Measurements from ENCODE around the gene CEP152.

Gene CEP152

GRCh38 chr15:48766196-48766595 is 44.7 kb downstream of the CEP152 start:
- DNase-seq = no peak

- DNase-seq = no peak
Measured at GRCh38 chr15:48765022-48765421, 45.8 kb downstream of the CEP152 start.

DNA sequence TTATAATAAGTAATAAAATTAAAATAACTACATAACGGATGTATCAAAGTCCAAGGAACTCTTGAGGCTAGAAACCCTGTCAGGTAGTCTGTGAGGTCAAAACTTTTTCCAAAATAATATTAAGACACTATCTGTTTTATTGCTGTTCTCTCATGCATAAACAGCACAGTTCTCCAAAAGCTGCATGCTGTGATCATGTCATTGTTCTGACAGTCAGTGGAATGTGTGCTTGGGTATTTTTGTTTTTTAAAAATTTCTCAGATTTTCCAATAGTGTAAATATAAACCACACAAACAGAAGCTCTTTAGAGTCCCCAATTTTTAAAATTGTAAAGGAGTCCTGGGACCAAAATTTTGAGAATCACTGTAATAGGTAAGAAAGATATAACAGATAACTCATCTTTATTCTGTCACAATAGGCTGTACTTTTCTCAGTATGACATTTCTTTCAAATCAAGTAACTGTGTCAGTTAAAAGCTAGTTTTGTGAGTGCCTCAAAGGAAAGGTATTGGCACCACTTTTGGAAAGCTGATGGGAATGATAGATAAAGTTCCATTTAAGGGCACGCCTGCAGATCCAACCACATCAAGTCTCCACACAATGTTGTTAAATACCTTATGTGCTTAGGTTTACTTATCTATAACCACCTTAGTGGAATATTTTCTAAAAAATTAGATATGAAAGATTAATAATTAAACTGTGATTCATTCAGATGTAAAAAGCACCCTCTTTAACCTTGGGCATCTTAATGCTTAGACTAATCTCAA is 49.3 kb downstream of the CEP152 start:
- DNase-seq = no peak

DNA sequence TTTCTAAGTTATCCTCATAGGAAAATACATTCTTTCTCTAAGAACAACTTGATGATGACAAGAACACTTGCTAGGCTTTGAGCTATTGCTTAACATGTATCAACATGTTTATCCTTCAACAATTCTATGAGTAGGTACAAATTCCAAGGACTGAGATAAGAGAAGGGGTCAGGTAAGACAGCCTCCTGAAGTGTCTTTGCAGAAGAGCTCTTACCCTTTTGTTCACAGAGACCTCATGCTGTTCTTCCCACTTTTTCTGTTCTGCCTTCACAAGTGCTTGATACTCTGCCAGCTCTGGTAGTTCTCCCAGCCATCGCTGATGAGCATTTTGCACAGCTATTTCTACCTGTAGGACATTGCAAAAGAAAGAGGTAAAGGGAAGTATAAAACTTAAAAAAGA is 50.9 kb downstream of the CEP152 start:
- DNase-seq = no peak

DNA sequence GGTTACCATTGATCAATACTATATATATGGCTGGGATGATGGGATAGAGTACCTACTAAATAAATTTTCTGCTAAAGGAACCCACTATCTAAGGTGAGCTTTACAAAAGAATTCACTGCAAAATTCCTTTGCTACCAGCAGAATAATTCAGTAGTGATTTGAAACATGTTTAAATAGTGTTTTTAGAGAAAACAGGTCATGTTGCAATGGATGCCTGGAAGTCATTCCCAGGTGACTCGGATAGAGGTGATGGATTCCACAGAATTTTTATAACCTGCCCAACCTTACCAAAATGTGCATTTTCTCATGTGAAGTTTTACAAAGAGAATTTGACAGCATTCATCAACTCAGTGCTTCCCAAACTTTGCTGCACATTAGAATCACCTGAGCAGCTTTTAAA is 53.2 kb downstream of the CEP152 start:
- DNase-seq = no peak

- DNase-seq = no peak
Measured at GRCh38 chr15:48754011-48754410, 56.9 kb downstream of the CEP152 start.

DNA sequence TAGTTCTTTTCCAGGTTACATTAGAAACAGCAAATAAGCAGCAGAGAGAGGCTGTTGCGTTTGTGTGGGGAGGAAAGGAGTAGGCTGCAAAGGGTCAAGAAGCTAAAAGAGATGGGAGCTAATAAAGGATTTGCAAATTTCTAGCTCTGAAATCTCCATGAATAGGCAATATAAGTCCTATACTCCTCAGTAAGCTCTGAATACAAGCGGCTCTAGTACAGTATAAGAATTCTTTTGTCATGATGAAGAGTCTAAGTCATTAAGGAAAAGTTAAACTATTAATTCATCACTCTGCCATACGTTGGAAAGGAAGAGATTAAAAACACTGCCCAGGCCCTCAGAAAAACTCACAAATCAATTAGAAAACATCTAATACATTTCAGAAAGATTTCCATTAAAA is 59.3 kb downstream of the CEP152 start:
- DNase-seq = no peak

GRCh38 chr15:48748535-48748934 is 62.3 kb downstream of the CEP152 start:
- no peak for DNase-seq

DNA sequence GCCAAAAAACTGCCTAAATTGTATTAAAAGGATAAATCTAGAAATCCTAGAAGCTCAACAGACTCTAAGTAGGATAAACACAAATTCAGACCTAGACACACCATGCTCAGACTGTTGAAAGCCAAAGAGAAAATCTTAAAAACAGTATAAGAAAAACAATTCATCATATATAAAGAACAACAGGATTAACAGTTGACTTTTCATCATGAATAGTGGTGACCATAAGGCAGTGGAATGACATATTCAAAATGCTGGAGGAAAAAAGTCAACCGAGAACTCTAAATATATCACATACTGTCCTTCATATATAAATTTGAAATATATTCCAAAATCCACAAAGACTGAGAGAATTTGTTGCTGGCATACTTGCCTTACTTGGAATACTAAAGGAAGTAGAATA is 77.3 kb downstream of the CEP152 start:
- no peak for DNase-seq

DNA sequence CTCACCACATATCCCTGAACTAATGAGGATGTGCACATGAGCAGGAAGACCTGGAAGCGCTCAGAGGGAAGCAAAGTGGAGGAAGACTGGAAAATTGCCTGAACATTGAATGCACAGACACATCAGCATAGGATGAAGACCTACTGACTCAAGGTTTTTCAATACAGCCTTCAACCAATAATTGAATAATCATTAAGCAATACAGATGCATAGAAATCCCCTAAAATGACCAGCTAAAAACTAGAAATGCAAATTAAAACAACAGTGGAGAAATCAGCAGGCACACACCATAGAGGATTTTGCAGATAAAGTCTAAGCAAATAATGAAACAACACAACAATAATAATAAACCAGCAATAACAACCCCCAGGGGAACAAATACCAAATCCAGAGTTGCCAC is 80.4 kb downstream of the CEP152 start:
- no peak for DNase-seq

GRCh38 chr15:48723969-48724368 is 86.9 kb downstream of the CEP152 start:
- no peak for DNase-seq

- DNase-seq = no peak
Measured at GRCh38 chr15:48722764-48723661, 87.9 kb downstream of the CEP152 start.

GRCh38 chr15:48721061-48721810 is 89.6 kb downstream of the CEP152 start:
- no peak for DNase-seq

DNA sequence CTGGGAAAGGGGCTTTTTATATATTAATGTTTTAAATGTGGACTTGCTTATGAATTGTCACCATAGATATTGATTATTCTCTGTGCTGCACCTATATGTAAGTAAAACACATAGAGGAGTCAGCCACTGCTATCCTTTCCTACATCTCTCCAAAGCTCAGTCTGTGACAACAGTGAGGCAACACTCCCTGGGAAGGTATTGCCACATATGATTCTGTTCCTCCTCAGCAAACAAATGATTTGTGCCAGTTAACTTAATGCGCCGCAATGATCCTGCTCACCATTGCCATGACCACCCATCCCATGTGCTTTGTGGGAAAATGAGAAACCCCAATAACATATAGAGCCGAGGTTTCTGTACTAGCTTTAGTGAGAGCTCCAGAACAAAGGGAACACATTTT is 90.2 kb downstream of the CEP152 start:
- no peak for DNase-seq

GRCh38 chr15:48719668-48720067 is 91.2 kb downstream of the CEP152 start:
- DNase-seq = no peak

- no peak for DNase-seq
Measured at GRCh38 chr15:48718646-48719045, 92.2 kb downstream of the CEP152 start.

DNA sequence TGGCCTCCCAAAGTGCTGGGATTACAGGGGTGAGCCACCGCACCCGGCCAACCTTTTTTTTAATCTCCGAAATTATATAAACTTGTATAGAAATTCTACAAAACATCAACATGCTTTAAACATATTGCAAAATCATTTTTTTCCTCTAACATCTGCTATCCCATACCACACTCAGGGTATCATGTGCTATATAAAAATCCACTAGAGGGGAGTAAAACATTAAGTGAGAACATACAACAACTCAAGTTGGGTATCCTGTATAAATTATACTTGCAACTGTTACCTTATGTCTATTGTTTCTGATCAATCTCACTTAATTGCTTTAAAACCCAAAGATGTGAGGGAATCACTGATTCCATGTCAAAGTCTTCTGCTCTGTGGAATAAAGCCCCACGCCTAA is 93.4 kb downstream of the CEP152 start:
- DNase-seq = no peak

DNA sequence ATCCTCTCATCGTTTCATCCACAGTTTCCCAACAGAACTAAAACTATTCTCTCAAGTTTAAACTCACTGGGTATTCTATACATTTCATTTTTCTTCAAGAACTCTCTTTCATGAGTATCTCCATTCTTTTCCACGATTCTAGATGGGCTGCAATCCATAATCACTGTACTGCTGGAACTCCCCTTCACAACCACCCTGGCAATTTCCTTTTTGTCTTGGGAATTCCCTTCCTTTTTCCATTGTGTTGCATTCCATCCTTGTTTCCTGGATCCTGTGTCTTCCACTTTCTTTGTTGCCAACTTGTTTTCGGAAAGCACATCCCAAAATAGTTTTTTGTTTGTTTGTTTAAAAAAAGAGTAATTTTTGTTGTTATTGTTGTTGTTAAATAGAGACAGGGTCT is 98.3 kb downstream of the CEP152 start:
- no peak for DNase-seq

DNA sequence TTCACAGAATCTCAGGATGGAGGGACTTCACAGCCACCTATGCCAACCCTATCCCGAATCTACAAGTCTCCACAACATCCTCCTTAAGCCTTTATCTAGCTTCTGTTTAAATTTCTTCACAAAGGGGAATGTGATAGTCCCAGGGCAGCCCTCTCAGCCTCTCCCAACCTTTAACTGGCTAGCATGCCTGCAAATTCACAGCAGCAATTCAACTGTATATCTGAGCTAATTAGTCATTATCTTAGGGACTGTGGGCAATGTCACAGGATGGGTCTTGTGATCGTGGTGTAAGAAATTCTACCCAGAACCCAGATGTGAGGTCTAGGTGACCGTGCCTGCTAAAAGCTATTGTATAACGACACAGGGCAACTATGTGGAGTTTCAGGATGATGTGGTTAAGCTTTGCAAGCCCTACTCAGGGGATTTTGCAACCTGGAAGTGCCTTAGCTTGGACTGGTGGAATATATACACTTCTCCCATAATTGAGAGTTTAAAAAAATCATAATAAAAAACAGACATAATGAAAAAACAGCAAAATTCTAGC is 99.8 kb downstream of the CEP152 start:
- DNase-seq = no peak

- no peak for DNase-seq
Measured at GRCh38 chr15:48708641-48709040, 102.2 kb downstream of the CEP152 start.

DNA sequence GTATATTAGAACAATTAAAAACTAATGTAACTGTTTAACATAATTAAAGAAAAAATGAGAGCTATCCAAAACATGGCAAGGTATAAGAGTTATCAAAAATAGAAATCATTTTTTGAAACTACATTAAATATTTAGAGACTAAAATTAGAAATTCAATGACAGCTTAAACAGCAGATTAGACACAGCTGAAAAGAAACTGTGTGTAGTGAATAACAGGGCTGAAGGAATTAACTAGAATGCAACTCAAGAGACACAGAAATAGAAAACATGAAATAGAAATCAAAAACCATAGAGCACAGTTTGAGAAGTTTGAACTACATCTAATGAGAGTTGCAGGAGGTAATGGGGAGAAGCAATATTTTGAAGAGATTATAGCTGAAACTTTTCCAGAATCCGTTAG is 105.5 kb downstream of the CEP152 start:
- no peak for DNase-seq

- DNase-seq = no peak
Measured at GRCh38 chr15:48703544-48703943, 107.3 kb downstream of the CEP152 start.

GRCh38 chr15:48702569-48703236 is 108.2 kb downstream of the CEP152 start:
- DNase-seq = no peak

Data from CD4-positive, alpha-beta T cell treated with Interleukin-15 for 1 hour (primary cell).